Mesothelial cell of epicardium (in vitro differentiated cells): ENCODE data around the gene PCDHB16. TPM values are rescaled to one million over a fixed set of nuclear protein-coding genes. Genes with fewer than 3 reads are reported as not detected.
A peak's percentile ranks its signal among the peaks of the same experiment; 100 is the strongest.
"Not testable (repeated sequence)": the region's sequence is repeated elsewhere in the genome, so short reads cannot be mapped to it uniquely, and the experiment has no call there.

ENCODE experiments used
- DNase-seq, 2 experiments: peaks; one replicate each; pipeline ENCODE4 v3.0.0; 2021; ENCODE audit warnings: low spot score in 2 of 2; ENCODE audit not compliant: unreplicated experiment in 2 of 2
- H3K27ac Mint-ChIP-seq: 2 replicates; pipeline ENCODE4 v1.8.0; 2021; ENCODE audit warnings: mixed read lengths
- H3K27me3 Mint-ChIP-seq: 2 replicates; pipeline ENCODE4 v1.8.0; 2021; ENCODE audit warnings: low read depth, mixed read lengths
- H3K36me3 Mint-ChIP-seq: 2 replicates; pipeline ENCODE4 v1.8.0; 2021; ENCODE audit warnings: mixed read lengths
- H3K4me1 Mint-ChIP-seq: 2 replicates; pipeline ENCODE4 v1.8.0; 2021; ENCODE audit warnings: mixed read lengths
- H3K4me3 Mint-ChIP-seq: 2 replicates; pipeline ENCODE4 v1.8.0; 2021; ENCODE audit warnings: mild to moderate bottlenecking, moderate library complexity, mixed read lengths
- H3K9me3 Mint-ChIP-seq: 2 replicates; pipeline ENCODE4 v1.8.0; 2021; ENCODE audit warnings: mixed read lengths
- total RNA-seq: library from RNA; stranded (reverse); gene quantifications from 3 replicates; pipeline ENCODE4 v1.2.1, GENCODE V29; 2021
- TF ChIP-seq, protein P1 (sequence below): fragments of 200-600 bp; sonication (generic); IDR thresholded peaks from one replicate; pipeline ENCODE4 v1.5.0; 2021; ENCODE audit warnings: antibody characterized with exemption; ENCODE audit not compliant: unreplicated experiment

The PCDHB16 gene
- 23.5 to 24.6 TPM (median 24.4 TPM) in 3 replicates for total RNA-seq

DNA sequence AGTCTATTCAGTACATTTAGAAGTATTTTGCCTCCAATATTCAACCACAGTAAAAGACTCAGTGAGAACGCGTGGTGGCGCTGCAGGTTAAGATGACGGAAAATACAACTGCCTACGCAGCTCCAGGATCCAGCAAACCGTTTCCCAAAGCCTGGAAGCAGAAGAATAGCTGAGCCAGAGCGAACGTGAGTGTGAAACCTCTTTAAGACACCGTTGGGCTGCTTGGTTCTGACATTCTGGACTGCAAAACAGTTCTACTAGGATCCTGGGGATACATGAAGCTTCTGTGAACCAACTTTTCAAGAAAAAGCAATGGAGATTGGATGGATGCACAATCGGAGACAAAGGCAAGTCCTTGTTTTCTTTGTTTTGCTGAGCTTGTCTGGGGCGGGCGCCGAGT lies at the start of gene PCDHB16:
Gene PCDHB16, plus strand, starts transcription at position 140 of the 400 bp plus-strand sequence. Its CDS starts 173 bp downstream, at position 313.
- H3K27me3 Mint-ChIP-seq = no peaks in the 10 kb centered on the region
- peak within 1 kb of the TSS; percentile 95 for H3K27ac Mint-ChIP-seq
- H3K9me3 Mint-ChIP-seq = peaks cover 53% of the 10 kb centered on the region
- H3K4me3 Mint-ChIP-seq = peak within 1 kb of the TSS; percentile 88
- TF ChIP-seq, protein P1, sequence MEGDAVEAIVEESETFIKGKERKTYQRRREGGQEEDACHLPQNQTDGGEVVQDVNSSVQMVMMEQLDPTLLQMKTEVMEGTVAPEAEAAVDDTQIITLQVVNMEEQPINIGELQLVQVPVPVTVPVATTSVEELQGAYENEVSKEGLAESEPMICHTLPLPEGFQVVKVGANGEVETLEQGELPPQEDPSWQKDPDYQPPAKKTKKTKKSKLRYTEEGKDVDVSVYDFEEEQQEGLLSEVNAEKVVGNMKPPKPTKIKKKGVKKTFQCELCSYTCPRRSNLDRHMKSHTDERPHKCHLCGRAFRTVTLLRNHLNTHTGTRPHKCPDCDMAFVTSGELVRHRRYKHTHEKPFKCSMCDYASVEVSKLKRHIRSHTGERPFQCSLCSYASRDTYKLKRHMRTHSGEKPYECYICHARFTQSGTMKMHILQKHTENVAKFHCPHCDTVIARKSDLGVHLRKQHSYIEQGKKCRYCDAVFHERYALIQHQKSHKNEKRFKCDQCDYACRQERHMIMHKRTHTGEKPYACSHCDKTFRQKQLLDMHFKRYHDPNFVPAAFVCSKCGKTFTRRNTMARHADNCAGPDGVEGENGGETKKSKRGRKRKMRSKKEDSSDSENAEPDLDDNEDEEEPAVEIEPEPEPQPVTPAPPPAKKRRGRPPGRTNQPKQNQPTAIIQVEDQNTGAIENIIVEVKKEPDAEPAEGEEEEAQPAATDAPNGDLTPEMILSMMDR = no peak
- H3K4me1 Mint-ChIP-seq = no peaks in the 10 kb centered on the region
- peak; percentile 46 to 70 for DNase-seq
- peaks cover 48% of the 10 kb centered on the region for H3K36me3 Mint-ChIP-seq

DNA sequence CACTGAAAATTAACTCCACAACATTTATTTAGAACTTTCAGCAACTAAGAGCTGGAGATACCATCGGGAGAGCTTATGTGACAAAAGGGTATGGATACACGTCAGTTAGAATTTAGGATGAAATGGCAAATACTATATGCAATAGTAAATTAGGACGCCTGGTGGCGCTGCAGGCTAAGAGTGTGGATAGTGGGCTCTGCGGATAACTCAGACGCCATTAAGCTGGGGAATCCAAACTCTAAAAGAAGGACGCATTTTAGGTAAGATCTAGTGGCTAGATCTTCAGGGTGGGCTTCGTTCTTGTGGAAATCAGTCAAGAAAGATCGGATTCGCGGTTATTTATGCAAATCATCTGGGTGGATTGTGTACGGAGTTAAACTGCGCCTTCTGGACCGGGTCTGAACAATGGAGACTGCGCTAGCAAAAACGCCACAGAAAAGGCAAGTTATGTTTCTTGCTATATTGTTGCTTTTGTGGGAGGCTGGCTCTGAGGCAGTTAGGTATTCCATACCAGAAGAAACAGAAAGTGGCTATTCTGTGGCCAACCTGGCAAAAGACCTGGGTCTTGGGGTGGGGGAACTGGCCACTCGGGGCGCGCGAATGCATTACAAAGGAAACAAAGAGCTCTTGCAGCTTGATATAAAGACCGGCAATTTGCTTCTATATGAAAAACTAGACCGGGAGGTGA lies 47.0 kb upstream of the PCDHB16 start, which contains the start of gene PCDHB5:
Gene PCDHB5, plus strand, starts transcription at position 177 of the 688 bp plus-strand sequence. Its CDS starts 229 bp downstream, at position 406.
- Mint-ChIP-seq H3K27me3 (no peaks in the 10 kb centered on the region), H3K4me1 (no peaks in the 10 kb centered on the region), H3K27ac (peak within 1 kb of the TSS; percentile 24), H3K4me3 (peak within 1 kb of the TSS; percentile 58), H3K36me3 (peaks cover 72% of the 10 kb centered on the region), H3K9me3 (peaks cover 80% of the 10 kb centered on the region)
- DNase-seq = no peak
- TF ChIP-seq, protein P1 = no peak

DNA sequence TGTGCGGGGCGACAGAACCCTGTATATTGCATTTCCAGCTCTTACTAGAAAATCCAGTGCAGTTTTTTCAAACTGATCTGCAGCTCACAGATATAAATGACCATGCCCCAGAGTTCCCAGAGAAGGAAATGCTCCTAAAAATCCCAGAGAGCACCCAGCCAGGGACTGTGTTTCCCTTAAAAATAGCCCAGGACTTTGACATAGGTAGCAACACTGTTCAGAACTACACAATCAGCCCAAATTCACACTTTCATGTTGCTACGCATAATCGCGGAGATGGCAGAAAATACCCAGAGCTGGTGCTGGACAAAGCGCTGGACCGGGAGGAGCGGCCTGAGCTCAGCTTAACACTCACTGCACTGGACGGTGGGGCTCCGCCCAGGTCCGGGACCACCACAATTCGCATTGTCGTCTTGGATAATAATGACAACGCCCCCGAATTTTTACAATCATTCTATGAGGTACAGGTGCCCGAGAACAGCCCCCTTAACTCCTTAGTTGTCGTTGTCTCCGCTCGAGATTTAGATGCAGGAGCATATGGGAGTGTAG lies 46.4 kb upstream of the PCDHB16 start:
- Mint-ChIP-seq H3K27ac (peak overlapping the region; percentile 24), H3K4me1 (no peaks in the 10 kb centered on the region), H3K36me3 (peaks cover 68% of the 10 kb centered on the region), H3K9me3 (peaks cover 74% of the 10 kb centered on the region), H3K4me3 (peak overlapping the region; percentile 58), H3K27me3 (no peaks in the 10 kb centered on the region)
- no peak for DNase-seq
- TF ChIP-seq, protein P1 = no peak

DNA sequence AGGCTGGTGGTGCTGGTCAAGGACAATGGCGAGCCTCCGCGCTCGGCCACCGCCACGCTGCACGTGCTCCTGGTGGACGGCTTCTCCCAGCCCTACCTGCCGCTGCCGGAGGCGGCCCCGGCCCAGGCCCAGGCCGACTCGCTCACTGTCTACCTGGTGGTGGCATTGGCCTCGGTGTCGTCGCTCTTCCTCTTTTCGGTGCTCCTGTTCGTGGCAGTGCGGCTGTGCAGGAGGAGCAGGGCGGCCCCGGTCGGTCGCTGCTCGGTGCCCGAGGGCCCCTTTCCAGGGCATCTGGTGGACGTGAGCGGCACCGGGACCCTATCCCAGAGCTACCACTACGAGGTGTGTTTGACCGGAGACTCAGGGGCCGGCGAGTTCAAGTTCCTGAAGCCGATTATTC lies 44.8 kb upstream of the PCDHB16 start:
- peaks cover 69% of the 10 kb centered on the region for H3K9me3 Mint-ChIP-seq

DNA sequence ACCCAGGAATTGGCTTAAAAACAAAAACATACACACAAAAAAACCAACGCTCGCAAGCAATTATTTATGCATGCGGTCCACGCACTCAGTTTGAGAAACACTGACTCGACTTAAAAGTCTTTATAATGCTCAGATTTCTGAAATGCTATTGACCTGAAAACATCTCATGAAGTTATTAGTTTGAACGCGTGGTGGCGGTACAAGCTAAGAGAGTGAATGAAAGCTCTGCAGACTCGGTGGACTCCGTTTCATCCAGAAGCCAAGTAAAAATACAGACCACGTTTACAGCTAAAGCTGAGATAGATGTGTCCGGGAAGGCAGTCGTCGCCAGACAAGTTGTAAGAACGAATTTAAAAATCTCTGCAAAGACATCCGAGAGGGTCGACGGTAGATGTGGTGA lies 32.4 kb upstream of the PCDHB16 start, which contains the start of gene PCDHB6:
Gene PCDHB6, plus strand, starts transcription at position 246 of the 400 bp plus-strand sequence. CDS start 201 bp downstream, outside the sequence.
- Mint-ChIP-seq H3K4me1 (no peaks in the 10 kb centered on the region), H3K4me3 (no peak within 1 kb of the TSS), H3K9me3 (peaks cover 59% of the 10 kb centered on the region), H3K27ac (no peak within 1 kb of the TSS), H3K36me3 (peaks cover 43% of the 10 kb centered on the region), H3K27me3 (peaks cover 2% of the 10 kb centered on the region)
- TF ChIP-seq, protein P1 = no peak
- DNase-seq = no peak

More for the DNA sequence above, 44.8 kb upstream of the PCDHB16 start:
- H3K36me3 Mint-ChIP-seq = peaks cover 60% of the 10 kb centered on the region
- H3K4me3 Mint-ChIP-seq, DNase-seq, H3K27ac Mint-ChIP-seq, H3K4me1 Mint-ChIP-seq, H3K27me3 Mint-ChIP-seq: not testable (repeated sequence)
